NCI-H1048 (cell line): ENCODE data around the gene SCN1A.
A peak's percentile ranks its signal among the peaks of the same experiment; 100 is the strongest.

Experiments
- DNase-seq: peaks from one replicate; lab custom pipeline; 2025; lab: John Stamatoyannopoulos, UW

The SCN1A gene

GRCh38 chr2:165970663-165971062 is 157.2 kb downstream of the SCN1A start:
- no peak for DNase-seq

- DNase-seq, result no peak
These were observed 158.6 kb downstream of the SCN1A start for GRCh38 chr2:165969227-165969626.

DNA sequence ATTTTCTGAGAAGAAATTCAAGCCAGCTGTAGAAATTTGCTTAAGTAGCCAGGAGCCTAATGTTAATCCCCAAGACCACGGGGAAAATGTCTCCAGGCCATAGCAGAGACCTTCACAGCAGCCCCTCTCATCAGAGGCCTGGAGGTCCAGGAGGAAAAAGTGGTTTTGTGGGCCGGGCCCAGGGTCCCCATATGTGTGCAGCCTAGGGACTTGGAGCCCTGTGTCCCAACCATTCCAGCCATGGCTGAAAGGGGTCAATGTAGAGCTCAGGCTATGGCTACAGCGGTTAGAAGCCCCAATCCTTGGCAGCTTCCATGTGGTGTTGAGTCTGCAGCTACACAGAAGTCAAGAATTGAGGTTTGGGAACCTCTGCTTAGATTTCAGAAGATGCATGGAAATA is 160.1 kb downstream of the SCN1A start:
- DNase-seq, result no peak

DNA sequence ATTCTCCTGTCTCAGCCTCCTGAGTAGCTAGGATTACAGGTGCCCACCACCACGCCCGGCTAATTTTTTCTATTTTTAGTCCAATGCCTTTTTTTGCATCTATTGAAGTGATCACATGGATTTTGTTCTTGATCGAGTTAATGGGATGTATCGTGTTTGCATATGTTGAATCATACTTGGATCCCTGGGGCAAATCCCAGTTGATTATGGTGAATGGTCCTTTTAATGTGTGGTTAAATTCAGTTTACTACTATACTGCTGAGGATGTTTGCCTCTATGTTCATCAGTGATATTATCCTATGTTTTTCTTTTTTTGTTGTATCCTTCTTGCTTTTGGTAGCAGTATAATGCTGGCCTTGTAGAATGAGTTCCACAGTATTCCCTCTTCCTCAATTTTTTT is 166.0 kb downstream of the SCN1A start:
- no peak for DNase-seq

DNA sequence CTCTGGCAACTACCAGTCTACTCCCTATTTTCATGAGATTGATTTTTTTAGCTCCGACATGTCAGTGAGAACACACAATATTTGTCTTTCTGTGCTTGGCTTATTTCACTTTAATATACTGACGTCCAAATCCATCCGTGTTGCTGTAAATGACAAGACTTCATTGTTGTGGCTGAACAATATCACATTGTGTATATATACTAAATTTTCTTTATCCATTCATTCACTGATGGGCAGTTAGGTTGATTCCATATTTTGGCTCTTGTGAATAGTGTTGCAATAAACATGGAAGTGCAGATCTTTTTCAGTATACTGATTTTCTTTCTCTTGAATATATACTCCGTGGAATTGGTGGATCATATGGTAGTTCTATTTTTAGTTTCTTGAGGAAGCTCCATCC is 168.4 kb downstream of the SCN1A start:
- no peak for DNase-seq

DNA sequence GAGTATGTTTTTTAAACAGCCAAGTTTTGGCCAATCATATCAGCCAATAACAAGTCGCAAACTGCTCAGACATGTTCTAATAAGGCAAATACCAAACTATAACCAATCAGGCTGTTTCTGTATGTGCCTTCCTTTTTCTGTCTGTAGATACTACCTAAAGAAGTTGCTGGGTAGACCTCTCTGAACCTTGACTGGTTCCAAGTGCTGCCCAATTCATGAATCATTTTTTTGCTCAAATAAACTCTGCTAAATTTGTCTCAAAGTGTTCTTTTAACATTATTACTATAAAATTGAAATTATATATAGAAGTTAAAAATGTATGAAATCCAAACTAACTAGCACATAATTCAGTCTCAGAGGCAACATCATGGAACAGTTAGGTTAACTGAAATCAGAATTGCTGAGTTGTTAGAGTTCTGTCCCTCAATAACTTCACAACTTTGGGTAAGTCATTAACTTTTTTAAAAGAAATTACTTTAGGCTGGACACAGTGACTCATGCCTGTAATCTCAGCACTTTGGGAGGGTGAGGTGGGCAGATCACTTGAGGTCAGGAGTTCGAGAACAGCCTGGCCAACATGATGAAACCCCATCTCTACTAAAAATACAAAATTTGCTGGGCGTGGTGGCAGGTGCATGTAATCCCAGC is 169.4 kb downstream of the SCN1A start:
- no peak for DNase-seq

- DNase-seq, result no peak
These were observed 170.7 kb downstream of the SCN1A start for GRCh38 chr2:165957030-165957675.

DNA sequence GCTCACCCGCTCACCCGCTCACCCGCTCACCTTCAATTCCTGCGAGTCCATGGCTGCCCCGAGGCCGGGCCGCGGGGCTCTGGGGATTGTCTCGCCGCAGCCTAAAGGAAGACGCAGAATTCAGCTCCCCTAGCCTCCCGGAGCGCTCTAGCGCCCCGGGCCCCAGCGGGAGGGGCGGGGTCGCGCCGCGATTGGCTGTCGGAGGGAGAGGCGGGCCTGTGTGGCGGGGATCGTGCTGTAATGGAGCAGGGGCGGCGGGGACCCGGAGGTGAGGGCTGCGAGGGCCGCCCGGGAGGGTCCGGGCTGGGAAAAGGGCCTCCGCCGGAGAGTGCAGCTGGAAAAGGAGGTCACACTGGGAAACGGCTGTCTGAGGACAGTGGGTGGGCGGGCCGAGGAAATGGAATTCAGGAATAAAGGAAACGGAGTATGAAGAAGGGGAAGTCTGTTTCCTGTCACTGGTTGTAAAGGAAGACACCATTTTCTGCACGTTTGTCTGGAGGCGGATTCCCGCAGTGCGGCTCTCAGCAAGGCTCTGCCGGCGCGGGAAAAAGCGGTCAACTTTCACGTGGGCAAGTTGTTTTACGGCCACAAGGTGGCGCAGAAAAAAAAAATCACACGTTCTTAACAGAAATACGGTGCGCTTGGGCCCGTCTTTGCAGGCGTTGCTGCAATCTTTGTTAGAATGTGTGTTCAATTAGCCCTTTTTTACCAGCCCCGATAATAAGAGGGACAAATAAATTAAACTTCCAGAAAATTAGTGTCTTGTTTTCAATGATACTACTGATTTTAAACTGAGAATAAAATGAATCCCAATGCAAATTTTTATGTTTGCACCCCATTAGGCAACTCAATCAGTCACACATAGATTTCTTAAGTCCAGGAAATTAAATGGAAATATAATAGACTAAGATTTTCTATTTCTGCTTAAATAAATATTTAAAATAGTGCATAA is 173.9 kb downstream of the SCN1A start, which contains the start of gene TTC21B:
Gene TTC21B (minus strand): TSS at position 122 of the 952 bp plus-strand sequence. CDS start 71 bp downstream, at position 51.
- peak; percentile 83 for DNase-seq

- no peak for DNase-seq
These were observed 174.5 kb downstream of the SCN1A start for GRCh38 chr2:165953306-165953654.

DNA sequence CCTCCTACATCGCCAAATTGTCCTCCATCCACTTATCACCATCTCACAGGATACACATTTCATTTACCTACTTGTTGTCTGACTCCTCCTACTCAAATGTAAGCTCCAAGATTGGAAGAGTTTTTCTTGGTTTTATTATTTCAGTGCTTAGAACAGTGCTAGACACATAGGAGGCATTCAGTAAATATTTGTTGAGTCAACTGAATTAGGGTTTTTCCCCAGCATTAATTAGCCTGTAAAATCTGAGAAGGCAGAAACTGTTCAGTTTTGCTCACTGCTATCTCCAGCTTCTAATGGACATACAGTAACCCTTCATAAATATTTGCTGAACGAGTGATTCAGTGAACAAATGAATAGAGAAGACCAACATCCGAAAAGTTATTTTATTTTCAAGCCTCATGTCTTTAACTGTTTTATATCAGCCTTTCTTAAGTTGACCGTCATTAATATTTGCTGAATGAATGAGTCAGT is 175.0 kb downstream of the SCN1A start:
- DNase-seq, result no peak

- no peak for DNase-seq
These were observed 175.7 kb downstream of the SCN1A start for GRCh38 chr2:165952085-165952484.

- DNase-seq, result no peak
These were observed 177.4 kb downstream of the SCN1A start for GRCh38 chr2:165950438-165950837.

- no peak for DNase-seq
These were observed 186.0 kb downstream of the SCN1A start for GRCh38 chr2:165941827-165942226.

GRCh38 chr2:165938237-165938636 is 189.6 kb downstream of the SCN1A start:
- no peak for DNase-seq
